ENCODE data around the gene OTUB1. TPM values are rescaled to one million over a fixed set of nuclear protein-coding genes. Genes with fewer than 3 reads are reported as not detected.

The OTUB1 gene
- polyA plus RNA-seq, 1 donor (not counting 4 experiments of a cell fraction or from before 2014, with no cell fraction given) = 106 TPM

DNA sequence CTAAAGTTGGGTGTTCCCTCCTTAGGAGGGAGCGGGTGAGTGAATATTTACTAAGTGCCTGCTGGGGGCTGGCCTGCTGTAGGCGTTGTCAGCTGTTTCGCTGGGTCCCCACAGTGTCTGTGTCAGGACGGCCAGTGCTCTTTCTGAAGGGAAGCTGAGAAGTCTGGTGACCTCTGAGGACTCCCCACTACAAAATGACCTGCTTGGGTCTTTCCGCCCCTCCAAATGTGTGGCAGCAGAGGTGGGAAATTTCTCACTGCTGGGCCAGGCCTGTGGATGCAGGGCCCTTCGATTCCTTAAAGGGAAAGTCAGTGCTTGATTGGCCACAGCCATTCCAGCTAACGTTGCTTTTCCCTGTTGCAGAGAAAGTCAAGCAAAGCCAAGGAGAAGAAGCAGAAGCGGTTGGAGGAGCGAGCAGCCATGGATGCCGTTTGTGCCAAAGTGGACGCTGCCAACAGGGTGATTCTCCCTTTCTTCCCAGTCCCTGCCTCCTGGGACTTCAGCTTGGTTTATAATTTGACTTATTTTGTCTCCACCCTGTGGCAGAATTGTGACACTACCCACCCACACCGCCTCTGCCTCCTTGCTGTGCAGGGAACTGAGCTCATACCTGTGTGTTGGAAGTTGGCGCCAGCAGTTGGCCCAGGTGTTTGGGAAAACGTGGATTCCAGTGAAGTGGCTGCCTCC lies 40.6 kb upstream of the OTUB1 start:
- H3K4me3 ChIP-seq (ENCODE audit: control insufficient read depth in 2 of 3, extremely low read depth in 1 of 3, insufficient read depth in 2 of 3, low read depth in 1 of 3, low read length in 3 of 3) = no peak overlapping the region
- FAIRE-seq (no peak), DNase-seq (ENCODE audit: low read depth, low spot score) (no peak)
- peak overlapping the region; percentile 19 for H3K4me2 ChIP-seq (ENCODE audit: control insufficient read depth, extremely low read depth, insufficient read depth, low read depth, low read length)
- no peak overlapping the region for H2AFZ ChIP-seq (ENCODE audit: control insufficient read depth, low read length)
- H4K20me1 ChIP-seq (ENCODE audit: control insufficient read depth, extremely low read depth, insufficient read depth, low read length) = no peaks in the 10 kb centered on the region
- H3K27ac ChIP-seq (ENCODE audit: control insufficient read depth, insufficient read depth, low read length) = no peak overlapping the region
- no peaks in the 10 kb centered on the region for H3K27me3 ChIP-seq (ENCODE audit: control insufficient read depth, extremely low read depth, insufficient read depth, low read length)
- H3K9me1 ChIP-seq (ENCODE audit: control insufficient read depth, extremely low read depth, insufficient read depth, low read length) = no peaks in the 10 kb centered on the region
- H3K4me1 ChIP-seq (ENCODE audit: control insufficient read depth, extremely low read depth, insufficient read depth, low read length) = peaks cover 3% of the 10 kb centered on the region
- TF ChIP-seq CTCF (optimal IDR thresholded peaks at IDR 0.05 in 1 of 3, IDR thresholded peaks at IDR 0.05 in 1 of 3, conservative IDR thresholded peaks at IDR 0.05 in 1 of 3; ENCODE audit: extremely low read depth in 1 of 3, insufficient read depth in 2 of 3, low read length in 3 of 3) (peak; percentile 62 to 80 (median 80)), EZH2 (IDR thresholded peaks at IDR 0.05; ENCODE audit: low read length) (no peak)
- no peak overlapping the region for H3K9ac ChIP-seq (ENCODE audit: control insufficient read depth, extremely low read depth, insufficient read depth, low read length)
- H3K36me3 ChIP-seq (ENCODE audit: control insufficient read depth in 2 of 2, extremely low read depth in 1 of 2, insufficient read depth in 2 of 2, low read length in 2 of 2) = peaks cover 6 to 12% of the 10 kb centered on the region in 2 experiments
- dilution Hi-C loops (cut with MboI; ENCODE audit: extremely low pct_ligation_motif_present, low sequenced_read_pairs) = no loop called here
- peaks cover 35% of the 10 kb centered on the region for H3K79me2 ChIP-seq (ENCODE audit: control insufficient read depth, insufficient read depth, low read length)
- no peaks in the 10 kb centered on the region for H3K9me3 ChIP-seq (ENCODE audit: control insufficient read depth, low read depth, low read length)

GRCh38 chr11:63951779-63952536 lies 34.3 kb upstream of the OTUB1 start:
- Histone ChIP-seq H3K4me2 (ENCODE audit: control insufficient read depth, extremely low read depth, insufficient read depth, low read depth, low read length) (peak overlapping the region; percentile 73), H2AFZ (ENCODE audit: control insufficient read depth, low read length) (peak overlapping the region; percentile 14), H3K4me3 (ENCODE audit: control insufficient read depth in 2 of 3, extremely low read depth in 1 of 3, insufficient read depth in 2 of 3, low read depth in 1 of 3, low read length in 3 of 3) (peak overlapping the region in 1 of 3 experiments; percentile 34), H3K9me3 (ENCODE audit: control insufficient read depth, low read depth, low read length) (no peaks in the 10 kb centered on the region), H3K9me1 (ENCODE audit: control insufficient read depth, extremely low read depth, insufficient read depth, low read length) (no peaks in the 10 kb centered on the region), H3K79me2 (ENCODE audit: control insufficient read depth, insufficient read depth, low read length) (no peaks in the 10 kb centered on the region), H3K27ac (ENCODE audit: control insufficient read depth, insufficient read depth, low read length) (peak overlapping the region; percentile 62), H3K9ac (ENCODE audit: control insufficient read depth, extremely low read depth, insufficient read depth, low read length) (peak overlapping the region; percentile 48), H3K27me3 (ENCODE audit: control insufficient read depth, extremely low read depth, insufficient read depth, low read length) (no peaks in the 10 kb centered on the region), H3K36me3 (ENCODE audit: control insufficient read depth in 2 of 2, extremely low read depth in 1 of 2, insufficient read depth in 2 of 2, low read length in 2 of 2) (peaks cover 8 to 10% of the 10 kb centered on the region in 2 experiments), H4K20me1 (ENCODE audit: control insufficient read depth, extremely low read depth, insufficient read depth, low read length) (no peaks in the 10 kb centered on the region), H3K4me1 (ENCODE audit: control insufficient read depth, extremely low read depth, insufficient read depth, low read length) (peaks cover 14% of the 10 kb centered on the region)
- FAIRE-seq (peak; percentile 51), DNase-seq (ENCODE audit: low read depth, low spot score) (no peak)
- dilution Hi-C loops (cut with MboI; ENCODE audit: extremely low pct_ligation_motif_present, low sequenced_read_pairs) = no loop called here
- no peak for TF ChIP-seq CTCF (optimal IDR thresholded peaks at IDR 0.05 in 1 of 3, IDR thresholded peaks at IDR 0.05 in 1 of 3, conservative IDR thresholded peaks at IDR 0.05 in 1 of 3; ENCODE audit: extremely low read depth in 1 of 3, insufficient read depth in 2 of 3, low read length in 3 of 3)
- TF ChIP-seq EZH2 (IDR thresholded peaks at IDR 0.05; ENCODE audit: low read length) = no peak
